IPS DF 6.9 (cell line): ENCODE data around the gene ACTRT3.
"Not testable (repeated sequence)": the region's sequence is repeated elsewhere in the genome, so short reads cannot be mapped to it uniquely, and the experiment has no call there.

Experiments used
- DNase-seq: peaks from one replicate; pipeline ENCODE4 v3.0.0-alpha.2; 2013; ENCODE audit warnings: low read depth, low spot score
- H3K27ac ChIP-seq: one replicate; pipeline ENCODE4 v1.5.1; 2013; ENCODE audit warnings: low read length, control low read depth
- H3K27me3 ChIP-seq: 2 replicates; pipeline ENCODE4 v1.6.1; 2013; ENCODE audit warnings: mild to moderate bottlenecking, low read length; ENCODE audit not compliant: control insufficient read depth, insufficient read depth
- H3K36me3 ChIP-seq: 2 replicates; pipeline ENCODE4 v1.6.1; 2013; ENCODE audit warnings: low read length; ENCODE audit not compliant: control insufficient read depth, insufficient read depth
- H3K4me1 ChIP-seq: 2 replicates; pipeline ENCODE4 v1.6.1; 2013; ENCODE audit warnings: low read length; ENCODE audit not compliant: control insufficient read depth, insufficient read depth
- H3K4me3 ChIP-seq: 2 replicates; pipeline ENCODE4 v1.5.1; 2013; ENCODE audit warnings: mild to moderate bottlenecking, low read length
- H3K9me3 ChIP-seq: 2 replicates; pipeline ENCODE4 v1.6.1; 2013; ENCODE audit warnings: low read length, inconsistent platforms; ENCODE audit not compliant: control insufficient read depth, insufficient read depth
- WGBS: extraction: QIAGEN DNeasy Blood & Tissue Kit; methylation state at CpG from one replicate; pipeline ENCODE4 v1.1.7; 2013; ENCODE audit warnings: mixed read lengths, missing lambda C conversion rate; ENCODE audit not compliant: insufficient read length, insufficient coverage; 5-methylcytosine and 5-hydroxymethylcytosine counted together

Gene ACTRT3

GRCh38 chr3:169750665-169751064 lies 18.7 kb downstream of the ACTRT3 start:
- no peaks in the 10 kb centered on the region for H3K9me3 ChIP-seq
- no peaks in the 10 kb centered on the region for H3K36me3 ChIP-seq
- DNase-seq: no peak
- H3K4me1 ChIP-seq: no peaks in the 10 kb centered on the region
- no peak overlapping the region for H3K27ac ChIP-seq
- no peaks in the 10 kb centered on the region for H3K27me3 ChIP-seq
- no CpG with 5 or more reads among the region's 2 CpGs for WGBS
- no peak overlapping the region for H3K4me3 ChIP-seq

- no peaks in the 10 kb centered on the region for H3K9me3 ChIP-seq
- no peak overlapping the region for H3K27ac ChIP-seq
- H3K27me3 ChIP-seq: no peaks in the 10 kb centered on the region
- no peaks in the 10 kb centered on the region for H3K36me3 ChIP-seq
- no peak overlapping the region for H3K4me3 ChIP-seq
- no CpG with 5 or more reads among the region's 3 CpGs for WGBS
- no peaks in the 10 kb centered on the region for H3K4me1 ChIP-seq
- DNase-seq: no peak
Observed at GRCh38 chr3:169748670-169749069, 20.7 kb downstream of the ACTRT3 start.

- Histone ChIP-seq H3K4me1 (no peaks in the 10 kb centered on the region), H3K27me3 (no peaks in the 10 kb centered on the region), H3K9me3 (no peaks in the 10 kb centered on the region), H3K4me3 (no peak overlapping the region), H3K27ac (no peak overlapping the region), H3K36me3 (no peaks in the 10 kb centered on the region)
- DNase-seq: no peak
- no CpG with 5 or more reads among the region's 6 CpGs for WGBS
Observed at GRCh38 chr3:169746924-169747323, 22.4 kb downstream of the ACTRT3 start.

- DNase-seq: no peak
- H3K4me1 ChIP-seq: no peaks in the 10 kb centered on the region
- H3K27ac ChIP-seq: no peak overlapping the region
- no peaks in the 10 kb centered on the region for H3K9me3 ChIP-seq
- H3K36me3 ChIP-seq: no peaks in the 10 kb centered on the region
- H3K27me3 ChIP-seq: no peaks in the 10 kb centered on the region
- no peak overlapping the region for H3K4me3 ChIP-seq
- no CpG with 5 or more reads among the region's 1 CpG for WGBS
Observed at GRCh38 chr3:169744366-169745054, 24.9 kb downstream of the ACTRT3 start.

GRCh38 chr3:169739067-169739466 lies 30.3 kb downstream of the ACTRT3 start:
- no peak for DNase-seq
- Histone ChIP-seq H3K27me3 (no peaks in the 10 kb centered on the region), H3K27ac (no peak overlapping the region), H3K9me3 (no peaks in the 10 kb centered on the region), H3K4me3 (no peak overlapping the region), H3K36me3 (no peaks in the 10 kb centered on the region), H3K4me1 (no peaks in the 10 kb centered on the region; the same call in 1 of the 2 replicates)
- WGBS: no CpG with 5 or more reads among the region's 2 CpGs

GRCh38 chr3:169731857-169732256 lies 37.5 kb downstream of the ACTRT3 start:
- H3K27ac ChIP-seq, H3K4me3 ChIP-seq, H3K4me1 ChIP-seq, DNase-seq, H3K36me3 ChIP-seq, H3K27me3 ChIP-seq, H3K9me3 ChIP-seq: not testable (repeated sequence)

GRCh38 chr3:169722724-169723123 lies 46.6 kb downstream of the ACTRT3 start:
- Histone ChIP-seq H3K27me3 (no peaks in the 10 kb centered on the region), H3K4me3 (no peak overlapping the region), H3K4me1 (no peaks in the 10 kb centered on the region), H3K36me3 (no peaks in the 10 kb centered on the region), H3K9me3 (no peaks in the 10 kb centered on the region), H3K27ac (no peak overlapping the region)
- no peak for DNase-seq

GRCh38 chr3:169718415-169718814 lies 50.9 kb downstream of the ACTRT3 start:
- WGBS: no CpG with 5 or more reads among the region's 4 CpGs
- not testable (repeated sequence) for H3K4me3 ChIP-seq, H3K9me3 ChIP-seq, H3K36me3 ChIP-seq, H3K27me3 ChIP-seq, DNase-seq, H3K4me1 ChIP-seq, H3K27ac ChIP-seq
